ENCODE data around the gene TSPEAR. TPM values are rescaled to one million over a fixed set of nuclear protein-coding genes. Genes with fewer than 3 reads are reported as not detected.

The TSPEAR gene
- total RNA-seq, 2 donors from 2014 or later = 1.5 to 6.0 TPM

DNA sequence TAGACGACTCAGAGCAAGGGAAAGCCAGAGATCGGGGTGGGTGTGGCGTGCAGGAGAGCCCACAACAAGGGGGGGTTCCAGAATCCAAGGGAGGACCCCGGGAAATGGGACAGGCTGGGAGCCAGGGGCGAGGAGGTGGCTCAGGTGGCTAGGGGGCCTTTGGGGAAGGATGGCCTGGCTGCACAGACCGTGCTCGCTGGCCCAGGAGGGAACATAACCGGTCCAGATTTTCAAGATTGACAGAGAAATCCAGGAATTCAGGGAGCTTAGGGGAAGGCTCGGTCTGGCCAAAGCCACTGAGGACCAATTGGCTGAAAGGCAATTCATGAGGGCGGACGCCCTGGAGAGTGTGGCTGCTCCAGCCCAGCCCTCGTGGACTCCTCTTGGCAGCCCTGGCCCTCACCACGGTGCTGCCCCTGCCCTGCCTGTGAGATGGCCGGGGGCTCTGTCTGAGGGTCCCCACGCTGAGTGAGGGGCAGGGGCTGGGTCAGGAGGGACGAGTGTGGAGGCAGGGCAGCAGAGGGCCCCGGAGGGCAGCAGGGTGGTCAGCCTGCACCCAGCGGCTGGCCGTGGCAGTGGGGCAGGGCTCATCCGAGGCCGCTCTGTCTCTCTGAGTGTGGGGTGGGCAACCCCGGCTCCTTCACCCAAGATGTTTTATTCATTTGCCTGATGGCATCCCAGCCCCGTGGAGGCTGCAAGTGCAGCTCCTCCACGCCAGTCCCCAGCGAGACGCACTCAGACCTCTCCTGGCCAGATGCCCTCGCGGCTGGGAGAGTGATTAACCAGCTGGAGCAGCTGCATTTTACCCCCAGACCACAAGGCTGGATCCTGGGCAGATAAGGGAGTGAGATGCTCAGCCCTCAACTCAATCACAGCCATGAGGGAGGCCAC, 261.7 kb downstream of the TSPEAR start:
- Histone ChIP-seq H3K9ac (ENCODE audit: extremely low read depth, low read length, poor library complexity, severe bottlenecking) (no peak overlapping the region), H3K27me3 (ENCODE audit: control insufficient read depth, insufficient read depth, low read length, poor library complexity, severe bottlenecking) (no peaks in the 10 kb centered on the region), H3K4me1 (ENCODE audit: control insufficient read depth, insufficient read depth, low read length) (peaks cover 10% of the 10 kb centered on the region), H3K36me3 (ENCODE audit: control insufficient read depth, insufficient read depth, low read length) (peaks cover 34% of the 10 kb centered on the region), H3K27ac (ENCODE audit: low read depth, low read length) (no peak overlapping the region), H3K4me3 (ENCODE audit: low read length) (no peak overlapping the region), H3K9me3 (ENCODE audit: control insufficient read depth, low read length) (peaks cover 28% of the 10 kb centered on the region)
- peaks cover 17% of the 10 kb centered on the region for H3K27me3 Mint-ChIP-seq (ENCODE audit: insufficient read depth)
- no peaks in the 10 kb centered on the region for H3K36me3 Mint-ChIP-seq (ENCODE audit: low read depth)
- no peak overlapping the region for H3K4me3 Mint-ChIP-seq
- WGBS, 2 experiments (ENCODE audit: insufficient coverage in 1 of 2, insufficient read length in 1 of 2) = 90 to 91% methylated on average over 24 to 28 of the region's 28 CpGs
- DNase-seq = peak; percentile 55
- H3K4me1 Mint-ChIP-seq = peaks cover 5% of the 10 kb centered on the region
- H3K27ac Mint-ChIP-seq = no peak overlapping the region
- TF ChIP-seq, protein P1, sequence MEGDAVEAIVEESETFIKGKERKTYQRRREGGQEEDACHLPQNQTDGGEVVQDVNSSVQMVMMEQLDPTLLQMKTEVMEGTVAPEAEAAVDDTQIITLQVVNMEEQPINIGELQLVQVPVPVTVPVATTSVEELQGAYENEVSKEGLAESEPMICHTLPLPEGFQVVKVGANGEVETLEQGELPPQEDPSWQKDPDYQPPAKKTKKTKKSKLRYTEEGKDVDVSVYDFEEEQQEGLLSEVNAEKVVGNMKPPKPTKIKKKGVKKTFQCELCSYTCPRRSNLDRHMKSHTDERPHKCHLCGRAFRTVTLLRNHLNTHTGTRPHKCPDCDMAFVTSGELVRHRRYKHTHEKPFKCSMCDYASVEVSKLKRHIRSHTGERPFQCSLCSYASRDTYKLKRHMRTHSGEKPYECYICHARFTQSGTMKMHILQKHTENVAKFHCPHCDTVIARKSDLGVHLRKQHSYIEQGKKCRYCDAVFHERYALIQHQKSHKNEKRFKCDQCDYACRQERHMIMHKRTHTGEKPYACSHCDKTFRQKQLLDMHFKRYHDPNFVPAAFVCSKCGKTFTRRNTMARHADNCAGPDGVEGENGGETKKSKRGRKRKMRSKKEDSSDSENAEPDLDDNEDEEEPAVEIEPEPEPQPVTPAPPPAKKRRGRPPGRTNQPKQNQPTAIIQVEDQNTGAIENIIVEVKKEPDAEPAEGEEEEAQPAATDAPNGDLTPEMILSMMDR (conservative IDR thresholded peaks at IDR 0.05) = no peak
- H3K9me3 Mint-ChIP-seq = peaks cover 5% of the 10 kb centered on the region

DNA sequence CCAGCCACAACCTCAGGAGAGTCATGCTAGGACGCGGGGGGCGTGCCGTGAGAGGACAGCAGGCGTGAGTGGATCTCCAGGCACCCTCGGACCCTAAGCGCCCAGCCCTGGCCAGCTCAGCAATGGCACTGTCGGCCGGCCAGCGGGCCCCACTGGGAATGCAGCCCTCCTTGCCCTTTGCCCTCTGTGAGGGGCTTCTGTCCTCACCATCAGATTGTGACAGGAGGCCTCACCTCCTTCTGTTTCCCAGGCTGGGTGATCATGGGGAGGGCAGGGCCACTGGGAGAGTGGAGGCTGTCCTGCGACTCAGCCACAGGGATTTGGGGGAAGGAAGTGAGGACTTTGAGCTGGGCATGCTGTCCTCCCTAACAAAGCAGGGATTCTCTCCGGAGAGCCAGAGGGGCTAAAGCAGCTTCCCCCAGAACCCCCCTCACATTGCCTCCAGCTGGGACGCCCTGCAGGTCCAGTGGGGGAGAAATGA, 262.7 kb downstream of the TSPEAR start:
- WGBS, 2 experiments (ENCODE audit: insufficient coverage in 1 of 2, insufficient read length in 1 of 2) = 83 to 94% methylated on average over 2 to 13 of the region's 13 CpGs
- Histone ChIP-seq H3K36me3 (ENCODE audit: control insufficient read depth, insufficient read depth, low read length) (peaks cover 34% of the 10 kb centered on the region), H3K9me3 (ENCODE audit: control insufficient read depth, low read length) (peaks cover 21% of the 10 kb centered on the region), H3K4me1 (ENCODE audit: control insufficient read depth, insufficient read depth, low read length) (peaks cover 10% of the 10 kb centered on the region), H3K27ac (ENCODE audit: low read depth, low read length) (no peak overlapping the region), H3K4me3 (ENCODE audit: low read length) (no peak overlapping the region), H3K9ac (ENCODE audit: extremely low read depth, low read length, poor library complexity, severe bottlenecking) (no peak overlapping the region), H3K27me3 (ENCODE audit: control insufficient read depth, insufficient read depth, low read length, poor library complexity, severe bottlenecking) (no peaks in the 10 kb centered on the region)
- TF ChIP-seq, protein P1 (conservative IDR thresholded peaks at IDR 0.05) = no peak
- Mint-ChIP-seq H3K27ac (no peak overlapping the region), H3K36me3 (ENCODE audit: low read depth) (no peaks in the 10 kb centered on the region), H3K27me3 (ENCODE audit: insufficient read depth) (peaks cover 8% of the 10 kb centered on the region), H3K4me3 (no peak overlapping the region), H3K9me3 (peaks cover 5% of the 10 kb centered on the region), H3K4me1 (peaks cover 5% of the 10 kb centered on the region)
- DNase-seq = peak; percentile 33

Other genes starting within 250 kb of the TSPEAR start
- not detected for gene KRTAP10-1, start 171.4 kb downstream of the TSPEAR start, total RNA-seq
- not detected for gene KRTAP10-2, start 160.1 kb downstream of the TSPEAR start, total RNA-seq
- gene KRTAP10-3, start 152.8 kb downstream of the TSPEAR start, total RNA-seq = not detected
- gene KRTAP10-4, start 137.8 kb downstream of the TSPEAR start, total RNA-seq = not detected
- not detected for gene KRTAP10-5, start 131.0 kb downstream of the TSPEAR start, total RNA-seq
- gene KRTAP10-6, start 119.1 kb downstream of the TSPEAR start, total RNA-seq = not detected
- not detected for gene KRTAP10-7, start 111.0 kb downstream of the TSPEAR start, total RNA-seq
- gene KRTAP10-8, start 99.5 kb downstream of the TSPEAR start, total RNA-seq = not detected
- gene KRTAP10-9, start 84.5 kb downstream of the TSPEAR start, total RNA-seq = not detected
- not detected for gene KRTAP10-10, start 74.2 kb downstream of the TSPEAR start, total RNA-seq
- not detected for gene KRTAP10-11, start 65.2 kb downstream of the TSPEAR start, total RNA-seq
- gene KRTAP12-4, start 56.9 kb downstream of the TSPEAR start, total RNA-seq = not detected
- gene KRTAP12-3, start 53.6 kb downstream of the TSPEAR start, total RNA-seq = not detected
- not detected for gene KRTAP12-2, start 44.6 kb downstream of the TSPEAR start, total RNA-seq
- gene KRTAP12-1, start 29.4 kb downstream of the TSPEAR start, total RNA-seq = not detected
- not detected for gene KRTAP10-12, start 14.4 kb downstream of the TSPEAR start, total RNA-seq
- 10 to 100 TPM; 84.0 to 84.8 TPM for gene UBE2G2, start 90.2 kb upstream of the TSPEAR start, total RNA-seq
- 10 to 100 TPM; 79.5 to 96.4 TPM for gene SUMO3, start 106.5 kb upstream of the TSPEAR start, total RNA-seq
- gene PTTG1IP, start 162.1 kb upstream of the TSPEAR start, total RNA-seq = 100 to 1,000 TPM; 155 to 168 TPM
- 1 to 10 TPM; 1.6 to 2.3 TPM for gene ITGB2, start 209.3 kb upstream of the TSPEAR start, total RNA-seq
- gene SLX9, start 228.5 kb upstream of the TSPEAR start, total RNA-seq = 10 to 100 TPM; 38.0 to 48.9 TPM

Measured in endodermal cell (in vitro differentiated cells).